HEK293 (cell line): ENCODE results near the gene MCM10.

Source experiments
- CTCF ChIA-PET: fragments of 350-600 bp; formaldehyde crosslinking; extraction: SDS; loops from one replicate; lab custom pipeline; 2021; ENCODE audit warnings: antibody characterized with exemption; lab: Yijun Ruan, JAX
- POLR2A ChIA-PET: fragments of 300-600 bp; formaldehyde crosslinking; extraction: SDS; loops from one replicate; lab custom pipeline; 2020; ENCODE audit warnings: antibody characterized with exemption, inconsistent platforms; lab: Yijun Ruan, JAX
- H3K27ac ChIP-seq: fragments of 200-500 bp; sonication (Bioruptor generic); 2 replicates; pipeline ENCODE4 v1.5.1; 2014; ENCODE audit warnings: low read depth, low read length, control low read depth, inconsistent platforms; ENCODE audit errors: extremely low read depth
- H3K36me3 ChIP-seq, 2 experiments: fragments of 200-500 bp in 1 of 2; sonication (Bioruptor generic) in 1 of 2; 1 replicate in 1 of 2; 2 replicates in 1 of 2; pipeline ENCODE4 v1.5.1; 2014 to 2017; ENCODE audit warnings: inconsistent platforms in 2 of 2, low read length in 2 of 2; ENCODE audit not compliant: control insufficient read depth in 2 of 2, insufficient read depth in 1 of 2
- H3K4me1 ChIP-seq: fragments of 200-500 bp; sonication (Bioruptor generic); 2 replicates; pipeline ENCODE4 v1.5.1; 2014; ENCODE audit warnings: mild to moderate bottlenecking, low read length, inconsistent platforms; ENCODE audit not compliant: control insufficient read depth, insufficient read depth
- H3K4me3 ChIP-seq: 2 replicates; pipeline ENCODE4 v1.5.1; 2011; ENCODE audit warnings: low read depth, mild to moderate bottlenecking, control low read depth, low read length, moderate library complexity
- H3K9me3 ChIP-seq: fragments of 200-500 bp; sonication (Bioruptor generic); 2 replicates; pipeline ENCODE4 v1.5.1; 2014; ENCODE audit warnings: low read depth, low read length, inconsistent platforms; ENCODE audit not compliant: control insufficient read depth, insufficient read depth
- BCL11A ChIP-seq: fragments of 450-650 bp; formaldehyde crosslinking; IDR thresholded peaks from 2 replicates; pipeline ENCODE4 v1.5.1; 2016; ENCODE audit warnings: low read depth, missing biosample characterization, missing genetic modification characterization
- HOXD13 ChIP-seq: sonication (generic); formaldehyde crosslinking; IDR thresholded peaks from 2 replicates; pipeline ENCODE4 v1.8.0; 2022; ENCODE audit warnings: missing genetic modification reagents, borderline replicate concordance
- MYNN ChIP-seq: fragments of 450-650 bp; formaldehyde crosslinking; IDR thresholded peaks from 2 replicates; pipeline ENCODE4 v1.5.1; 2016; ENCODE audit warnings: missing biosample characterization, missing genetic modification characterization, borderline replicate concordance
- ZFP3 ChIP-seq: fragments of 450-650 bp; formaldehyde crosslinking; IDR thresholded peaks from 2 replicates; pipeline ENCODE4 v1.5.1; 2016; ENCODE audit warnings: low read depth, missing biosample characterization, missing genetic modification characterization
- ZIC2 ChIP-seq: fragments of 450-650 bp; formaldehyde crosslinking; IDR thresholded peaks from 2 replicates; pipeline ENCODE4 v1.5.1; 2016; ENCODE audit warnings: missing biosample characterization, missing genetic modification characterization
- ZNF114 ChIP-seq: fragments of 450-650 bp; formaldehyde crosslinking; IDR thresholded peaks from 2 replicates; pipeline ENCODE4 v1.5.0; 2017; ENCODE audit warnings: missing biosample characterization, missing genetic modification characterization
- ZNF121 ChIP-seq: fragments of 450-650 bp; formaldehyde crosslinking; IDR thresholded peaks from 2 replicates; pipeline ENCODE4 v1.5.1; 2016; ENCODE audit warnings: missing biosample characterization, missing genetic modification characterization
- ZNF311 ChIP-seq: fragments of 450-650 bp; formaldehyde crosslinking; IDR thresholded peaks from 2 replicates; pipeline ENCODE4 v1.5.1; 2017; ENCODE audit warnings: missing biosample characterization, missing genetic modification characterization, borderline replicate concordance
- ZNF335 ChIP-seq: fragments of 450-650 bp; formaldehyde crosslinking; conservative IDR thresholded peaks from 2 replicates; pipeline ENCODE4 v1.5.1; 2016; ENCODE audit warnings: missing biosample characterization, missing genetic modification characterization
- ZNF404 ChIP-seq: fragments of 450-650 bp; formaldehyde crosslinking; IDR thresholded peaks from 2 replicates; pipeline ENCODE4 v1.5.1; 2017; ENCODE audit warnings: missing biosample characterization, missing genetic modification characterization
- ZNF677 ChIP-seq: fragments of 450-650 bp; IDR thresholded peaks from 2 replicates; pipeline ENCODE4 v1.5.0; 2018; ENCODE audit warnings: missing biosample characterization, mild to moderate bottlenecking, missing genetic modification characterization, moderate library complexity
- ZNF768 ChIP-seq: fragments of 450-650 bp; formaldehyde crosslinking; IDR thresholded peaks from 2 replicates; pipeline ENCODE4 v1.5.1; 2018; ENCODE audit warnings: missing biosample characterization, mild to moderate bottlenecking, missing genetic modification characterization
- ZNF791 ChIP-seq: fragments of 450-650 bp; formaldehyde crosslinking; IDR thresholded peaks from 2 replicates; pipeline ENCODE4 v1.5.1; 2016; ENCODE audit warnings: missing biosample characterization, missing genetic modification characterization
- ZSCAN23 ChIP-seq: fragments of 450-650 bp; formaldehyde crosslinking; IDR thresholded peaks from 2 replicates; pipeline ENCODE4 v1.5.1; 2016; ENCODE audit warnings: missing biosample characterization, missing genetic modification characterization
- TF ChIP-seq, protein P1 (sequence below): fragments of 450-650 bp; formaldehyde crosslinking; IDR thresholded peaks from 2 replicates; pipeline ENCODE4 v1.5.1; 2016; ENCODE audit warnings: missing biosample characterization, missing genetic modification characterization
- TF ChIP-seq, protein P2 (sequence below): fragments of 450-650 bp; formaldehyde crosslinking; IDR thresholded peaks from 2 replicates; pipeline ENCODE4 v1.5.1; 2017; ENCODE audit warnings: missing biosample characterization, mild to moderate bottlenecking, missing genetic modification characterization, moderate library complexity
- TF ChIP-seq, protein P3 (sequence below): fragments of 450-650 bp; IDR thresholded peaks from 2 replicates; pipeline ENCODE4 v1.5.1; 2018; ENCODE audit warnings: missing biosample characterization, missing genetic modification characterization
- TF ChIP-seq, protein P4 (sequence below): fragments of 450-650 bp; formaldehyde crosslinking; IDR thresholded peaks from 2 replicates; pipeline ENCODE4 v1.5.1; 2016; ENCODE audit warnings: missing biosample characterization, missing genetic modification characterization

The MCM10 gene

DNA sequence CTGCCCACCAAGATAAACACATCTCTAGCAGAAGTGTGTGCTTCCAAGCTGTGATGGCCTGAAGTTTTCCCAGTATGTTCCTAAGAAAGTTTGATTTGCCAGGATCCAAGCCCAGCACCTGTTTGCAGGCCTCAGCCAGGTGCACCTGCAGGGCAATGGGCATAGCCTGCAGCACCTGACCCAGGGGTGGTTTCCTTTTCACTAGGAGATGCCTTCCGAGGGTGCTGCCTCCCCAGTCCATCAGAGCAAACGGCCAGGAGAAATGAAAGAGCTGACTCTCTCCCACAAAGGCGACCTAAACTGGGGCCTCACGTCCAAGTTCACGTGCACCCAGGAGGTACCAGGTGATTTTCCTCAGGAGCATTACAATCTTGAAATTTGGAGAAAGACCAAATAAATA, 65.7 kb downstream of the MCM10 start:
- no peak overlapping the region for H3K4me3 ChIP-seq
- CTCF ChIA-PET: interaction anchor here (0.8 kb wide), 1 partner anchor 19 kb away, joined by 3 read pairs; no protein-coding TSS in a partner anchor
- TF ChIP-seq ZNF335 (tag by site-specific recombination) (no peak), ZIC2 (tag by site-specific recombination) (no peak), ZSCAN23 (tag by site-specific recombination) (no peak), HOXD13 (CRISPR knock-in tag) (no peak), BCL11A (no peak)

DNA sequence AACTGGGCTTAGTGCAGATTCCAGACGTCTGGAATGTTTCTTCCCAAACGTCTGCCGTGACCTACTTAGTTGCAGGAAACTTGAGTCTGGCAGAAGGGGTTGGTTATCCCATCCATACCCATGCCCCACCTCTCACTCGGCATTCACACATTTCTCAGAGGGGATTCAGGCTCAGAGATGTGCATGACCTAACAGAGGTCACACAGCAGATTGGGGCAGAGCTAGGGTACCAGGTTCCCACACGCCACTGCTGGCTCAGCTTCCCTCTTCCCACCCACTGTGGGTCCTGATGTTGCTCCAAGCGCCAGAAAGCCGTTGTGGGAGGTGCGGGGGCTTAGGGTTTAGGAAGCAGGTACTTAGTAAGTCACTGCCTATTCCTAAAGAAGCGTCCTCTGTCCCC, 69.8 kb downstream of the MCM10 start:
- Histone ChIP-seq H3K9me3 (no peaks in the 10 kb centered on the region), H3K4me3 (no peak overlapping the region), H3K36me3 (no peaks in the 10 kb centered on the region), H3K27ac (no peak overlapping the region), H3K4me1 (no peaks in the 10 kb centered on the region)
- ChIA-PET CTCF (interaction anchor here (0.5 kb wide), 1 partner anchor 131 kb away, joined by 3 read pairs; the partner anchor contains the start of gene OPTN), POLR2A (no interaction called here)
- 0 out of 2 replicates have a peak, but pooled peaks have one; percentile 43 for TF ChIP-seq ZNF768 (tag by site-specific recombination)
- no peak for TF ChIP-seq ZNF121 (tag by site-specific recombination)

More for the DNA sequence above, 65.7 kb downstream of the MCM10 start:
- Histone ChIP-seq H3K36me3 (no peaks in the 10 kb centered on the region), H3K9me3 (no peaks in the 10 kb centered on the region), H3K27ac (no peak overlapping the region), H3K4me1 (no peaks in the 10 kb centered on the region)
- POLR2A ChIA-PET: no interaction called here

DNA sequence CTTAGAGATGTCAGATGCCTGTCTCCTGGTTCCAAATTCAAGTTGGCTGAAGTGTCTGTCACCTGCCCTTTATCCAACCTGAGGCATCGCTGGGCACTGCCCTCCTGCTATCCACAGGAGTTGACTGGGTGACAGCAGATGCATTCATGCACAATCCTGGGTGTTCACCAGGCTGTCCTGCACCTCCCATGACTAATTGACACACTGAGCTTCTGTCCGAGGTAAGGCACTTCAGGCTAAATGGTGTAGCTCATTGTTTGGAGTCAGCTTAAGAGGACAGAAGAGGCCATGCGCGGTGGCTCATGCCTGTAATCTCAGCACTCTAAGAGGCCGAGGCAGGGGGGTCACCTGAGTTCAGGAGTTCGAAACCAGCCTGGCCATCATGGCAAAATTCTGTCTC, 70.5 kb downstream of the MCM10 start:
- CTCF ChIA-PET: interaction anchor here (0.5 kb wide), 1 partner anchor 132 kb away, joined by 3 read pairs; the partner anchor contains the start of gene OPTN
- TF ChIP-seq, protein P1, sequence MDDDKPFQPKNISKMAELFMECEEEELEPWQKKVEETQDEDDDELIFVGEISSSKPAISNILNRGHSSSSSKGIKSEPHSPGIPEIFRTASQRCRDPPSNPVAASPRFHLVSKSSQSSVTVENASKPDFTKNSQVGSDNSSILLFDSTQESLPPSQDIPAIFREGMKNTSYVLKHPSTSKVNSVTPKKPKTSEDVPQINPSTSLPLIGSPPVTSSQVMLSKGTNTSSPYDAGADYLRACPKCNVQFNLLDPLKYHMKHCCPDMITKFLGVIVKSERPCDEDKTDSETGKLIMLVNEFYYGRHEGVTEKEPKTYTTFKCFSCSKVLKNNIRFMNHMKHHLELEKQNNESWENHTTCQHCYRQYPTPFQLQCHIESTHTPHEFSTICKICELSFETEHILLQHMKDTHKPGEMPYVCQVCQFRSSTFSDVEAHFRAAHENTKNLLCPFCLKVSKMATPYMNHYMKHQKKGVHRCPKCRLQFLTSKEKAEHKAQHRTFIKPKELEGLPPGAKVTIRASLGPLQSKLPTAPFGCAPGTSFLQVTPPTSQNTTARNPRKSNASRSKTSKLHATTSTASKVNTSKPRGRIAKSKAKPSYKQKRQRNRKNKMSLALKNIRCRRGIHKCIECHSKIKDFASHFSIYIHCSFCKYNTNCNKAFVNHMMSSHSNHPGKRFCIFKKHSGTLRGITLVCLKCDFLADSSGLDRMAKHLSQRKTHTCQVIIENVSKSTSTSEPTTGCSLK (tag by site-specific recombination): no peak
- TF ChIP-seq, protein P2, sequence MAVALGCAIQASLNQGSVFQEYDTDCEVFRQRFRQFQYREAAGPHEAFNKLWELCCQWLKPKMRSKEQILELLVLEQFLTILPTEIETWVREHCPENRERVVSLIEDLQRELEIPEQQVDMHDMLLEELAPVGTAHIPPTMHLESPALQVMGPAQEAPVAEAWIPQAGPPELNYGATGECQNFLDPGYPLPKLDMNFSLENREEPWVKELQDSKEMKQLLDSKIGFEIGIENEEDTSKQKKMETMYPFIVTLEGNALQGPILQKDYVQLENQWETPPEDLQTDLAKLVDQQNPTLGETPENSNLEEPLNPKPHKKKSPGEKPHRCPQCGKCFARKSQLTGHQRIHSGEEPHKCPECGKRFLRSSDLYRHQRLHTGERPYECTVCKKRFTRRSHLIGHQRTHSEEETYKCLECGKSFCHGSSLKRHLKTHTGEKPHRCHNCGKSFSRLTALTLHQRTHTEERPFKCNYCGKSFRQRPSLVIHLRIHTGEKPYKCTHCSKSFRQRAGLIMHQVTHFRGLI (tag by site-specific recombination): no peak
- no peak for TF ChIP-seq ZNF311
- no peak for TF ChIP-seq ZNF114 (tag by site-specific recombination)
- no peak for TF ChIP-seq ZNF791 (tag by site-specific recombination)
- TF ChIP-seq ZNF404 (tag by site-specific recombination): no peak
- no peak for TF ChIP-seq ZNF677 (tag by site-specific recombination)
- TF ChIP-seq ZNF121 (tag by site-specific recombination): no peak
- no peak for TF ChIP-seq ZFP3 (tag by site-specific recombination)
- TF ChIP-seq, protein P3, sequence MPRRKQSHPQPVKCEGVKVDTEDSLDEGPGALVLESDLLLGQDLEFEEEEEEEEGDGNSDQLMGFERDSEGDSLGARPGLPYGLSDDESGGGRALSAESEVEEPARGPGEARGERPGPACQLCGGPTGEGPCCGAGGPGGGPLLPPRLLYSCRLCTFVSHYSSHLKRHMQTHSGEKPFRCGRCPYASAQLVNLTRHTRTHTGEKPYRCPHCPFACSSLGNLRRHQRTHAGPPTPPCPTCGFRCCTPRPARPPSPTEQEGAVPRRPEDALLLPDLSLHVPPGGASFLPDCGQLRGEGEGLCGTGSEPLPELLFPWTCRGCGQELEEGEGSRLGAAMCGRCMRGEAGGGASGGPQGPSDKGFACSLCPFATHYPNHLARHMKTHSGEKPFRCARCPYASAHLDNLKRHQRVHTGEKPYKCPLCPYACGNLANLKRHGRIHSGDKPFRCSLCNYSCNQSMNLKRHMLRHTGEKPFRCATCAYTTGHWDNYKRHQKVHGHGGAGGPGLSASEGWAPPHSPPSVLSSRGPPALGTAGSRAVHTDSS: no peak
- TF ChIP-seq MYNN (tag by site-specific recombination): no peak
- TF ChIP-seq, protein P4, sequence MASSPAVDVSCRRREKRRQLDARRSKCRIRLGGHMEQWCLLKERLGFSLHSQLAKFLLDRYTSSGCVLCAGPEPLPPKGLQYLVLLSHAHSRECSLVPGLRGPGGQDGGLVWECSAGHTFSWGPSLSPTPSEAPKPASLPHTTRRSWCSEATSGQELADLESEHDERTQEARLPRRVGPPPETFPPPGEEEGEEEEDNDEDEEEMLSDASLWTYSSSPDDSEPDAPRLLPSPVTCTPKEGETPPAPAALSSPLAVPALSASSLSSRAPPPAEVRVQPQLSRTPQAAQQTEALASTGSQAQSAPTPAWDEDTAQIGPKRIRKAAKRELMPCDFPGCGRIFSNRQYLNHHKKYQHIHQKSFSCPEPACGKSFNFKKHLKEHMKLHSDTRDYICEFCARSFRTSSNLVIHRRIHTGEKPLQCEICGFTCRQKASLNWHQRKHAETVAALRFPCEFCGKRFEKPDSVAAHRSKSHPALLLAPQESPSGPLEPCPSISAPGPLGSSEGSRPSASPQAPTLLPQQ: no peak

More for the DNA sequence above, 70.5 kb downstream of the MCM10 start:
- no peak overlapping the region for H3K4me3 ChIP-seq
- H3K9me3 ChIP-seq: no peaks in the 10 kb centered on the region
- no peak overlapping the region for H3K27ac ChIP-seq
- H3K36me3 ChIP-seq: no peaks in the 10 kb centered on the region
- H3K4me1 ChIP-seq: no peaks in the 10 kb centered on the region
- POLR2A ChIA-PET: no interaction called here
